Activated CD4-positive, alpha-beta T cell treated with anti-CD3 and anti-CD28 coated beads for 24 hours (primary cell): ENCODE data around the gene RIMS4.
"Not testable (repeated sequence)": the region's sequence is repeated elsewhere in the genome, so short reads cannot be mapped to it uniquely, and the experiment has no call there.

ENCODE experiments used
- DNase-seq, 2 donors: peaks; one replicate each; pipeline ENCODE4 v3.0.0-alpha.2; 2020; ENCODE audit warnings: low read depth in 2 of 2

The RIMS4 gene

DNA sequence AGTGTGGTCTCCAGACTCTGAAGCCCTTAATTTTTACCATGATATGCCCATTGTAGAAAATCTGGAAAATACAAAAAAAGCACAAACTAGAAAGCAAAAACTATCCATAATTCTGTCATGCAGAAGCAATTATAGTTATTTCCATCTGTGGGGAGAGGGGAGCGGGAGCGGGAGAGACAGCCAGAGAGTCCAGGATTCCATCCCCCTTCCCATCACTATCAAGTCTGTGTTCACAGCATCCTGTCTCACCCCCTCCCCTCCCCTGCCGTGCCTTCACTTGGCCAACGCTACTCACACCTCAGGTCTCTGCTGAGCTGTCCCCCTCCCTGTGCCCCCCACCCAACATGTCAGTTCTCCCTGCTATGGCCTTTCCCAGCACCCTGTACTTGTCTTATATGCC lies 14.5 kb downstream of the RIMS4 start:
- no peak for DNase-seq

DNA sequence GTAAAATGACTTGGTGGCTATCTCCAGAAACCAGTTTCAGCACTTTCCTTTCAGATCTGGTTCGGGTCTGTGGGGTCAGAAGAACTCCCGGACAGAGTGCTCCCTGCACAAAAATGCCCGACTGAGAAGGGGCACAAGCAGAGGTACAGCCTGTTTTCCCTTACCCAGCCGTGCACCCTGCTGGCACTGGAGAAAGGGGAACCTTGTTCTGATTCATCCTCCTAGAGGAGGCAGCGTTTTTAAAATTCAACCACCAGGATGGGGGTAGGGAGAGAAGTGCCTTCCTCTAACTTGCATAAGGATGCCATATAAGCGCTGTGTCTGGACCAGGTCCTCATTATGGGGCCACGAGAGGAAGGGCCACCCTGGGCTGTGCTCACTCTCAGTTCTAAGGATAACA lies 17.6 kb downstream of the RIMS4 start:
- no peak for DNase-seq

DNA sequence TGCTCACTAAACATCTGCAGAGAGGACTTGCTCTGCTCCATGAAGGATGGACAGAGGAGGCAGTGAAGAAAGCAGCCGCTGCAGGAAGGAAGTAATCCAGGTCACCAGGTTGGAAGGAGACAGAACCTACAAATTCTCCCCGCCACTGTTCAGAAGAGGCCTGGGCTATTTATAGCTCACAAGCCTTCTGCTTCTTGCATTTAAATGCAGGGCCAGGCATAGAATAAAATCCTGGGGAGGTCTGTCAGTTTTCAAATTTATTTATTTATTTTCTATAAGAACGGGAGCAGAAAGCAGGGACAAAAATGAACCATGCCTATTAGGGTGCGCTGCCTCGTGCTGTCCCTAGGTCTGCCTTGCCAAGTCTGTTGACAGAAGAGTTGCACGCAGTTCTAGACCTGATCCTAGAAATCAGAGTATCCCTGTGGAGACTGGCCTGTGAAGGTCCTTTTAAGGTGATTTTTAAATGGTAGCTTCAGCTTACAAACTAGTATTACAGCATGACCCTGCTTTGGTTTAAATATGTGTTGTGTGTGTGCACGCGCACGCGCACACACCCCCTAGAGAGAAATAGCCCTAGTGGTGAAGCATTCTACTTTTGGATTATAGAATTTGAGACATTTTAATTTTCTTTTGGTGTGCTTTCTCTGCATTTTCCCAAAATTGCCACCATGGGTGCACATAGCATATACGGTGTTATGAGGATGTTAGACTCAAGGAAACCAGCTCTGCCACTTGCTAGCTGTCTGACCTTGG lies 19.5 kb downstream of the RIMS4 start:
- no peak for DNase-seq

DNA sequence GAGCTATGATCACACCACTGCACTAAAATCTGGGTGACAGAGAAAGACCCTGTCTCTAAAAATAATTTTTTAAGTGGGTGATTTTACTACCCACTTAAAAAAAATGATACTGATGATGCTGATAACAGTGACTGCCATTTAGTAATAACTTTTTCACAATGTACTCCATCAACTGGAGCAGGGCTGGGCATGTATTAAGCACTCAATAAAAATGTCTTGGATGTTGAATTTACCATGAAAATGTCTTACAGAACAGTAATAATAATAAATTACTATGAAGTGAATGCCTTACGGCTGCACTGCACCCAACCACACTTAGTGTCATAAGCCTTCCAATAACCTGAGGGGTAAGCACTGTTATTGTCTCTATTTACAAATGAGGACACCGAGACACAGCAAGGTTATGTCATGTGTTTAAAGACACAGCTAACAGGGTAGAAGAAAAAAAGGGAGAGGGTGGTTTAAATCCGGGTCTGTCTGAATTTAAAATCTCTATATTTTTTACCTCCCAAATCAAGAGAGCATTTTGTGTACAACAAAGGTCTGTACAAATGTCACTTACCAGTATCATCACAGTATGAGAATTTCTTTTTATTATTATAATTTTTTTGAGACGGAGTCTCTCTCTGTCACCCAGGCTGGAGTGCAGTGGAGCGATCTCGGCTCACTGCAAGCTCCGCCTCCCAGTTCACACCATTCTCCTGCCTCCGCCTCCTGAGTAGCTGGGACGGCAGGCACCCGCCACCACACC lies 21.5 kb downstream of the RIMS4 start:
- DNase-seq: no peak

DNA sequence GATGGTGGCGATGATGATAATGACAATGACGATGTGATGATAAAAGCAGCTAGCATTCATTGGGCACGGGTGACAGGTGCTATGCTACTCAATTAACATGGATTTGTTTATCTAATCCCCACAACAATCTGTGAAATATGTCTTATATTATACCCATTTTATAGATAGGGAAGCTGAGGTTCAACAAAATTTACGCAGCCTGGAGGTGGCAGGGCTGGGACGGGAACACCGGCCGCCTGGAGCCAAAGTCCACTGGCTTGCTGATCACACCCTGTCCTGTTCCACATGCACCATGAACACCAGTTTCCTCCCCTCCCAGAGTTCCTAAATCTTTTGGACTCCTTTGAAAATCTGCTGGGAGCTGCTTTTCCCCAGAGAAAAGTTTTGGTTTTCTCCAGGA lies 23.0 kb downstream of the RIMS4 start:
- DNase-seq: no peak

DNA sequence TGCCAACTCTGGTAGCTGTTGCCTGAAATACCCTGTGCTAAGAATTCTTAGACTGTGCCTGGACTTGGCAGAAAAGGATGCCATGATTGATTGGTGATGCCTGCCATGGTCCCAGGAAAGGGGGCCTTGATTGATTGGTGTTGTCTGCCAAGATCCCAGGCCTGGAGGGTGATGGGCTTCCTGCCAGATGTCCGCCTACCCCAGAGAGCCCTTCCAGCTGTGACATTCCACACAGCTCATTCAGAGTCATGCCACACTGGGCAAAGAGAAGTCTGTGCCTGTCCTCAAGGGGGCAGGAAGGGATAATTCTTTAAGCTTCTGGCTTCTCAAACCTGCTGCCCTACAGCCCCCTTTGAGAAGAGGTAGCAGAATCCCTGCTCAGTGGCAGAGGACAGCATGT lies 24.6 kb downstream of the RIMS4 start:
- no peak for DNase-seq

DNA sequence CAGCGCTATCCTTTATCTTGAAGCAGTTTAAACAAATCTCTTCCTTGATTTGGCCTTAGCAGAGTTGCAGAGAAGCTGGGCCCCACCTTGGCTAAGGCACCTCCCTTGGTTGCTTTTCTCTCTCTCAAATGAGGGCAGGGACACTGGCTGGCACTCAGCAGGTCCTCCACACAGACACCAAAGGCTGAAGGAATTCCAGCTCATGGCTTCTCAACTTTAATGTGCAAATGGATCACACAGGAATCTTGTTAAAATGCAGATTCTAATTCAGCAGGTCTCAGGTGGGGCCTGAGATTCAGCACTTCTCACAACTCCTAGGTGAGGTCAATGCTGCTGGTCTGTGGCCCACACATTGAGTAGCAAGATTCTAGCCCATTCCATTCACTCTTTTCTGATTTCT lies 25.7 kb downstream of the RIMS4 start:
- DNase-seq: no peak

DNA sequence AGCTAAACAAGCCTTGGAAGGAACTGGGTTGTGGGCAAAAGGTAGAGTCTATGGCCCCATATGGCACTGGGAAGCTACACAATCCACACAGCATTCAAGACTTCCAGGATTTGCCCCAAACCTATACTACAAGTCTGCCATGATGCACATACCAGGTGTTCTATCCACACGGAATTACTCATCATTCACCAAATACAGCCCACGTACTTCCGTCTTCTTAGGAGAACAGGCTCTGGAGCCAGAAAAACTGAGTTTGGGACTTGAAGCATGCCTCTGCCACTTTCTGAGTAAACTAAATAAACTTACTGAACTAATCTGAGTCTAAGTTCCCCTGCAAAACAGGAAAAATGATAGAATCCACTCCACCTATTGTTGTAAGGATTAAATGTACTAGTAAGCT lies 28.6 kb downstream of the RIMS4 start:
- no peak for DNase-seq

DNA sequence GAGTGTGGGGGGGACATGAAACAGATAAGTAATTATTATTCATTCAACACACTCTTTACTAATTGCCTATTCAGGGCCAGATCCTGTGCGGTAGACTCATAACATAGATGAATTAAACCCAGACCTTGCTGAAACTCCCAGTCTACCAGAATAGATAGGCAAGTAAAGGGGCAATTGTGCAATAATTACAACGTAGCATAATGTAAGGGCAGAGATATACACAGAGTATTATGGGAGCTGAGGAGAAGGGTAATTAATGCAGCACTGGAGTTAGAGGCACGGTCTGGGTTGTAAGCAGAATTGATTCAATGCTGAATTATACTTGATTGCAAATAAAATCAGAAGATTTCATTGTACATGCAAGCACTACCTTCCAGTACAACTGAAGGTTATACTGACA lies 29.2 kb downstream of the RIMS4 start:
- no peak for DNase-seq

DNA sequence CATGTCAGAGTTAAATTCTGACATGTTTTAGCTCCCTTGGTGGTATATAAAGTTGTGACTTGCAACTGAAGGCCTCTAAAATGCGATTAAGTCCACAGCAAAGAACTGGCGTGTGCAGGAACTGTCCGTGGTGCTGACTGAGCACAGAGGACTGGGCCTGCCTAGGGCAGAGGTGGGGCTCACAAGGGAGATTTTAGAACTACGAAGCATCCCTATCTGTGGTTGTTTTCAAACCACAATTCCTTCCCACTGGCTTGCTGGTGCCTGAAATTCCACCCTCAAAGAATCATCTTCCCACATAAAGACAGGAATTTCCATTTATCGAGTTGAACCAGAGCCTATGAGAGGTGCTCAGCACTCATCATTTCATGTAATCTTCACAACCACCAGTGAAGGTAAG lies 30.1 kb downstream of the RIMS4 start:
- peak; percentile 14 to 23 for DNase-seq

DNA sequence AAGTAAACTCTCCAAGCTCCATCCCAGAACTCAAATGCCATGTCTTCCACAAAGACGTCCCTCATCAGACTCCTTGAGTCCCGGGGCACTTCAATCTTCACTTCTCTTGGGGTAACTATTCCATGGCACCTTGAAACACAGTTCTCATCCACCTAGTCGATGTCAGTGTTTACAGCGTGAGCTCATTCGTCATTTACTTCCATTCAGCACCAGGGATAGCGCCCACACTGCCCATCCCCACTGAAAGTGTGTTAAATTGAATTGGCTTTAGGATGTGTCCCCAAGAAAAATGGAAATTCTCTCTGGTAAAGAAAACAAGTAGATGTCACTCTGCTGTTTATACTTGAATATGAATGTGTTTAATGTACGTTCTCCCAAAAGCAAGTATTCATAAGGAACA lies 33.4 kb downstream of the RIMS4 start:
- no peak for DNase-seq

DNA sequence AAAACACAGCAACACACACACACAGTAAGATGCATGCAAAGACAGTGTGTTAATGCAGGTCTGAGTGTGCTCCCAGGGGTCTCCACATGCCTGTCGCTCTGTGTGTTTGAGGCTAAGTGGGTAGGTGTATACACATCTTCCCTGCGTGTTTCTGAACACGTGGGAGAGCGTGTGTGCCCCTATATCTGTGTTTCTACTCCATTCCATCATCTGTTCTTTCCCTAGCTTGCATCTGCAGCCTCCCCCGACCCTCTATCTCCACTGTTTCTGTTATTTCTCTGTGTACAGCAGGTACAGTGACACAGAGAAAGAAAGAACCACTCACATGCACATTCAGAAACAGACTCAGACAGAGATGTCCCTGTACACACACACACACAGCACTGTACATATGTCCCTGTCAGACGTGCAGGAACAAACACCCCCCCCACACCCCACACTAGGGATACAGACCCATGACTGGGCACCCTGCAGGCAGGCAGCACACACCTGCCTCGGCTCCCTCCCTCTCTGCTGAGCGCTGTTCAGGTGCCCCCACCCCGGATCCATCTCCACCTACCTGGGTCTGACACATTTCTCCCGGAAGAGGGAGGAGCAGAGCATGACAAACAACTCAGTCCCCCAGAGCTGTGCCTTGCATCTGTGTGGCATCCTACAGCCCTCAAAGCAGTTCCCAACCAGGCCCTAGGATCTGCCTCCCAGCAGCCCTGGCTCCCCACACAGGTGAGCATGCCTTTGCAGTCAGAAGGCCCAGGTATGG lies 37.1 kb downstream of the RIMS4 start:
- no peak for DNase-seq

DNA sequence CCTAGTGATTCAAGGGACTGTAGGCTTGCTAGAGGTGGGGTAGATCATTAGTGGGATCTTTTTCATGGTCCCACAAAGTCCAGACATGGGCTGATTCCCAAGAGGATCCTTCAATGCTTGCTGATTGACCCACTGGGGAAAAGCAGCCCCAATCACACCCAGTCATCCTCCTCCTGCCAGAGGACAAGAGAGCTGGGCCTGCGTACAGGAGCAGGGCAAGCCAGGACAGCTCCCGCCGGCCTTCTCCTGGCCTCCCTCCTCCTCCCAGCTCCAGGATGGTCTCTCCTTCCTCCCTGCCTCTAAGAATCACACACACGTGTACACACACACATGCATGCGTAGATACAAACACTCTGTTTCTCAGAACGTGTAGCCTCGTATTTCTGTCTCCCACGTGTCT lies 37.7 kb downstream of the RIMS4 start:
- no peak for DNase-seq

DNA sequence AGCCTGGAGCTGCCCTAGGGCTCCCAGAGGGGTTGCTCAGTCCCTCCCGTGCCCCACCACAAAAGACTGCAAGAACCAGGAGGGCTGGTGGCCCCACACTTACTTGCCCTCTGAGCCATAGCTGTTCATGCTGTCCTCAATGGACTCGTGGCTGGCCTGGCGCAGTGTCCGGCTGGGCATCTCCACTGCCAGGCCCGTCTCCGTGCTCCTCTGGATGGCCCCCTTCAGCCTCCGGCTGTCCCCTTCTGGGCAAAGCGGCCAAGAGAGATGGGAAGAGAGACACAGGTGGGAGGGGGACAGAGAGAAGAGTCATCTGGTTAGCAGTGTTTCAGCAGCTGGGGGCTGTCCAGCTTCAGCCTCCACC lies 39.2 kb downstream of the RIMS4 start:
- no peak for DNase-seq

DNA sequence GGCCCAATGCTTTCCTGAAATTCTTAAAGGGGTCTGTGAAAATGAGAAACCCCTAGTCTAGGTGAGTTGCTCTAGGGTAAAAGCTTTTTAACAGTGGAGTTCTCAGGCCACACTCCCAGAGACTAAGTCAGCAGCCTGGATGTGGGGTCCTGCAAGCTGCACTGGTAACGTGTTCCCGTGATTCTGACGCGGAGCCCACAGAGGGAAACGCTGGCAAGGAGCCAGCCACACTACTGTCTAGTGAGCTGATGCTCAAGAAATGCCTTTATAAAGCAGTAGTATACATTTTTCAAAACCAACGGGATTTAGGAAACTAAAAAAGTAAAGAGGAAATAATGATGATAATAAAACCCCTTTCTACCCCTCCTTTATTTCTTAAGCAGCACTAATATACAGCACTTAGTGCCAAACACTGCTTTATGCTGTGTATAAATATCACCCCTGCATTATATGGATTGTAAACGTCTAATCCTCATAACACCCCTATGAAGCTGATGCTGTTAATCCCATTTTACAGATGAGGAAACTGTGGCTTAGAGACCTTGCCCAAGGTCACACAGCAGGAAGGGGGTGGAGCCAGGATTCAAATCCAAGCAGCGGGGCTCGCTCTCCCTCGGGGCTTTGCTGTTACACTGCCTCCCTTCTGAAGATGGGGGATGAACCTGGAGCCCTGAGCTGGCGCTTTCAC lies 39.7 kb downstream of the RIMS4 start:
- DNase-seq: no peak

DNA sequence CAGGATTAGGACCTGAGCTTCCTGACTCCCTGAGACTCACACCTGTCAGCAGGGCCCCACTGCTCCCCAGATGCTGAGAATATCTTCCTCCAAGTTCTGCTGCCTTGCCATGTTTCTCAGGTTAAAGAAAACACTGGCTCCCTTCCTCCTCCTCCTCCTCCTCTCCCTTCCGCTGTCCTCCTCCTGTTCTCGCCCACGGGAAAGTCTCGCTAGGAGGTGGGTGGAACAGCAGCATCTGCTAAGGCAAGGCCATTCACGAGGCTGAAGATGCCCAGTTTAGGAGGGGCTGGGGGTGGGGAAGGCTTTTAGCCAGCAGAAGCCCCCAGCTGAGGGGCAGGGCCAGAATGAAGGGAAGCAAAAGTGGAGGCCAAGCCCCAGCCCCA lies 40.9 kb downstream of the RIMS4 start:
- DNase-seq: no peak

DNA sequence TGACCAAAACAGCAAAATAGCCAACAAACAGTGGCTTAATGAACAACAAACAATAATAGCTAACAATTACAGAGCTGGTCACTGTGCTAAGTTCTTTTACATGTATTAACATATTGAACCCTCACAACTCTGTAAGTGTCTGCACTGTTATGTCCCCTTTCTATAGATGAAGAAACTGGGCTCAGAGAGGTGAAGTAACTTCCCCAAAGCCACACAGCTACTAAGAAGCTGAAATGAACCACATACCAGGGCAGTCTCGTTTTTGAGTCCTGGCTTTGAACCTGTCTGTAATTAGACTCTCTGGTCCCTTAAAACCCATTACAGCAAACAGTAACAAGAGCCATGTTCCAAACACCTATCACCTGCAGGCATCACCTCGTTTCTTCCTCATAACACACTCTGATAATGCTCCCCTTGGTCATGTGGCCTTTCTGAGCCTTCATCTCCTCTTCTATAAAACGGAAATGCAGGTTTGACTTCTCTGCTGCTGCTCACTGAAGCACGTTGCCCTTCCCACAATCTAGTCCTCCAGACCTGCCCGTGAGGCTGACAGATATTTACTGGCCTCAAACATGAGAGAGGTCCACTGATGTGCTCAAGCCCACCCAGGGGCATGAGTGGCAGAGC lies 41.4 kb downstream of the RIMS4 start:
- DNase-seq: no peak

DNA sequence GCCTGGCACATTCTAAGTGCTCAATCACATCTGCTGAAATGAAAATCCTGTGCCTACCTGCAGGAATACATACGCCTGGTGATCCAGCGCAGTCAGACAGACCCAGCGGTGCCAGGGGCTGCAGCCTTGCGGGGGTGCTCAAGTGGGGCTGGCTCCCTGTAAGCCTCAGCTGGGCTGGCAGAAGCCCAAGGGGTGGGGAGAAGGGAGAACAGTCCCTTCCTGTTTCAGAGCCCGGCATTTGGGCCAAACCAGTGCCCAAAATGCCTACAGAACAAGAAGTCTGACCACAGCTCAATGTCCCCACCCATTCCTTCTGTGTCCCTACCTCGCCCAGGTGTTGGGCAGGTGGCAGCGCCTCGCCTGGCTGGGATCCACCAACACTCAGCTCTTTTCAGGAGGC lies 42.1 kb downstream of the RIMS4 start:
- no peak for DNase-seq

DNA sequence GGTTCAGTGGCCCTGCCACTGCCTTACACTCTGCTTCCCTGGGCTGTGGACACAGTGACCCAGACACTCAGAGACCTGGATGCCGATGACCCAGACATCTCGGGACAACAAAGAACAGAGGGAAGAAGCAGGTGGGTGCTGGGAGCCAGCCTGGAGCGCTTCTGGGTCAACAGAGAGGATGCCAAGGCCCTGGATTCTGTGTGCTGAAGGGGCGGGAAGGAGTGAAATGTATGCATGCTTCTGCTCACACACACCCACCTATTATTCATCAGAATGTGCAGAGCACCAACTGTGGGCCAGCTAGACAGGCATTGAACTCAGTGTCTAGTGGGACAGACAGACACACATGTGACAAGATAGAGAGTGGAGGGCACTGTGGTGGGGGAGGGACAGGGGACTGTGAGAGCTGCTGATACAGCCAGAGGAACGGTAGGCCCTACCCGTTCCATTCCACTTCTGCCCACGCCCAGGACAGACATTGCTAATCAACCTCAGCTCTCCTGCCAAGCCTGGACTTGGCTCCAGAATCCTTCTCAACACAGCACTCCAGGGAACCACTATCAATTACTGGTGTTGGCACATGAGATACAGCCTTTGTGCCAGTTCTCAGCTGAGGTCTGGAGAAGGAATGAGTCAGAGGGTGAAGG lies 44.5 kb downstream of the RIMS4 start:
- no peak for DNase-seq

DNA sequence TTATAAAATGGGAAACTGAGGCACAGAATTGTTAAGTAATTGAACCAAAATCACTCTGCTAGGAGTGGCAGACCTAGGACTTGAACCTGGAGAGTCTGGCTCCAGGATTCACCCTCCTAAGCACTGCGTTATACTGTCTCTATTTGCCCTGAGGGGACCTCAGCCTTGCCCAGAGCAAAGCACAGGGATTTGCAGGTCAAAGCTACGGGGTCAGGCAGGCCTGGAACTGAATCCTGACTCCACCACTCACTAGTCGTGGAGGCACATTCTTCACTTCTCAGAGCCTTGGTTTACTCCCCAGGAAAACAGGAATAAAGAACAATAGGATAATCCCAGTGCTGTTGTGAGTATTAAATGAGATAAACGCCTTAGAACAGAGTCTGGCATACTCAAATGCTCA lies 45.3 kb downstream of the RIMS4 start:
- no peak for DNase-seq

DNA sequence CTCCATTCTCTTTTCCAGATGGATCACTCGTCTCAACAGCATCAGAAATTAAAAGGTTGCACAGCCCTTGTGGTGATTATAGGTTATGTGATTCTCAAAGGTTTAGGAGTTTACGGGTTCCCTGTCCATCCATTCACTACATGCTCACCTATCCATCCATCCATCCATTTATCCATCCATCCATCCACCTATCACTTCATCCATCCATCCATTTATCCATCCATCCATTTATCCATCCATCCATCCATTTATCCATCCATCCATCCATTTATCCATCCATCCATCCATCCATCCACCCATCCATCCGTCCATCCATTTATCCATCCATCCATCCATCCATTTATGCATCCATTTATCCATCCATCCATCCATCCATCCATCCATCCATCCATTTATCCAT lies 46.5 kb downstream of the RIMS4 start:
- not testable (repeated sequence) for DNase-seq
